HCT116 (cell line): ENCODE measurements around the gene RAB38. TPM values are rescaled to one million over a fixed set of nuclear protein-coding genes. Genes with fewer than 3 reads are reported as not detected.

Experiments used
- ATAC-seq: fragments of 200-7000 bp; cut with Tn5 transposase; 2 replicates; pipeline ENCODE4 v1.9.1; 2020; ENCODE audit warnings: mild to moderate bottlenecking, moderate library complexity
- BruUV-seq: library from RNA; stranded (reverse); fragments of 400-500 nt; replicated peaks from 2 replicates; lab custom pipeline; 2021; lab: Mats Ljungman, UMichigan
- CTCF ChIA-PET: fragments of 300-600 bp; sonication (Branson Sonifier 250); formaldehyde crosslinking; loops from one replicate; lab custom pipeline; 2021; ENCODE audit warnings: antibody characterized with exemption; lab: Charles Lee
- POLR2A ChIA-PET: fragments of 300-600, 350-600 bp; sonication (Branson Sonifier 250); formaldehyde crosslinking; loops from one replicate; lab custom pipeline; 2021; ENCODE audit warnings: antibody characterized with exemption; lab: Charles Lee
- RAD21 ChIA-PET, 2 experiments: fragments of 300-600 bp; sonication (Branson Sonifier 250); formaldehyde crosslinking; loops; one replicate each; lab custom pipeline; 2023; ENCODE audit warnings: low total read pairs in 2 of 2; ENCODE audit not compliant: uncharacterized antibody in 2 of 2, unreplicated experiment in 2 of 2, low non-redundant PET in 1 of 2; lab: Charles Lee
- DNase-seq: peaks from one replicate; pipeline ENCODE4 v3.0.0-alpha.2; 2010; ENCODE audit warnings: low read depth, low spot score
- H2AFZ ChIP-seq: fragments of 200-600 bp; shearing (Covaris generic), sonication (generic); 2 replicates; pipeline ENCODE4 v1.6.1; 2017; ENCODE audit warnings: low read depth, mixed run types, mixed read lengths, antibody characterized with exemption, low read length; ENCODE audit not compliant: poor library complexity, severe bottlenecking
- H3K27ac ChIP-seq: 2 replicates; pipeline ENCODE4 v1.5.1; 2012; ENCODE audit warnings: low read depth, low read length
- H3K27me3 ChIP-seq: fragments of 200-600 bp; sonication (generic); 2 replicates; pipeline ENCODE4 v1.6.1; 2016; ENCODE audit warnings: mixed run types, low read length, mixed read lengths; ENCODE audit not compliant: insufficient read depth
- H3K36me3 ChIP-seq, 2 experiments: fragments of 200-500 bp in 1 of 2; fragments of 200-600 bp in 1 of 2; sonication (Bioruptor generic) in 1 of 2; sonication (generic) in 1 of 2; 2 replicates each; pipeline versions ENCODE4 v1.5.1 to v1.6.1; 2014 to 2016; ENCODE audit warnings: low read length in 2 of 2, inconsistent platforms in 1 of 2, mixed read lengths in 1 of 2, mixed run types in 1 of 2; ENCODE audit not compliant: insufficient read depth in 2 of 2, control insufficient read depth in 1 of 2
- H3K4me1 ChIP-seq, 2 experiments: fragments of 200-600 bp in 1 of 2; sonication (generic) in 1 of 2; 2 replicates each; pipeline versions ENCODE4 v1.5.1 to v1.6.1; 2012 to 2017; ENCODE audit warnings: low read length in 2 of 2, inconsistent platforms in 1 of 2, mild to moderate bottlenecking in 1 of 2, mixed read lengths in 1 of 2, mixed run types in 1 of 2, moderate library complexity in 1 of 2; ENCODE audit not compliant: insufficient read depth in 2 of 2, control insufficient read depth in 1 of 2
- H3K4me2 ChIP-seq: fragments of 200-600 bp; sonication (generic); 2 replicates; pipeline ENCODE4 v1.6.1; 2017; ENCODE audit warnings: mixed run types, low read length, mixed read lengths
- H3K4me3 ChIP-seq, 2 experiments: fragments of 200-600 bp in 1 of 2; sonication (generic) in 1 of 2; replicated peaks in 1 of 2; 2 replicates each; pipeline ENCODE4 v1.5.1; 2011 to 2016; ENCODE audit warnings: low read length in 2 of 2, control low read depth in 1 of 2, low read depth in 1 of 2, mild to moderate bottlenecking in 1 of 2, mixed read lengths in 1 of 2, mixed run types in 1 of 2
- H3K79me2 ChIP-seq: fragments of 200-600 bp; sonication (generic); 2 replicates; pipeline ENCODE4 v1.6.1; 2017; ENCODE audit warnings: mild to moderate bottlenecking, mixed run types, low read length, moderate library complexity, mixed read lengths; ENCODE audit not compliant: insufficient read depth
- H3K9ac ChIP-seq: fragments of 200-600 bp; sonication (generic); 2 replicates; pipeline ENCODE4 v1.6.1; 2016; ENCODE audit warnings: low read length, mixed read lengths
- H3K9me2 ChIP-seq: fragments of 200-600 bp; sonication (generic), shearing (Covaris generic); 2 replicates; pipeline ENCODE4 v1.6.1; 2017; ENCODE audit warnings: mixed run types, mild to moderate bottlenecking, moderate library complexity; ENCODE audit not compliant: insufficient read depth
- H3K9me3 ChIP-seq, 2 experiments: fragments of 200-500 bp in 1 of 2; fragments of 200-600 bp in 1 of 2; sonication (Bioruptor generic) in 1 of 2; sonication (generic) in 1 of 2; 2 replicates each; pipeline ENCODE4 v1.6.1; 2014 to 2017; ENCODE audit warnings: low read length in 2 of 2, mixed read lengths in 2 of 2, inconsistent platforms in 1 of 2, low read depth in 1 of 2, mild to moderate bottlenecking in 1 of 2, mixed run types in 1 of 2, moderate library complexity in 1 of 2; ENCODE audit not compliant: control insufficient read depth in 1 of 2, insufficient read depth in 1 of 2
- H4K20me1 ChIP-seq: fragments of 200-600 bp; sonication (generic), shearing (Covaris generic); 2 replicates; pipeline ENCODE4 v1.6.1; 2017; ENCODE audit warnings: mixed run types, mild to moderate bottlenecking, moderate library complexity; ENCODE audit not compliant: insufficient read depth
- CBX3 ChIP-seq: IDR thresholded peaks from 2 replicates; pipeline ENCODE4 v1.6.1; 2012; ENCODE audit warnings: low read depth
- CEBPB ChIP-seq: IDR thresholded peaks from 2 replicates; pipeline ENCODE4 v1.6.1; 2012; ENCODE audit warnings: low read depth
- CTCF ChIP-seq, 3 experiments: fragments of 200-600 bp in 1 of 3; sonication (generic) in 1 of 3; IDR thresholded peaks in 2 of 3; conservative IDR thresholded peaks in 1 of 3; 2 replicates each; pipeline ENCODE4 v1.5.1; 2012 to 2017; ENCODE audit warnings: low read depth in 2 of 3, low read length in 2 of 3, antibody characterized with exemption in 1 of 3, borderline replicate concordance in 1 of 3, control low read depth in 1 of 3, mild to moderate bottlenecking in 1 of 3, mixed read lengths in 1 of 3, mixed run types in 1 of 3, moderate library complexity in 1 of 3; ENCODE audit not compliant: insufficient read depth in 1 of 3
- EGR1 ChIP-seq: IDR thresholded peaks from 2 replicates; pipeline ENCODE4 v1.6.1; 2012; ENCODE audit warnings: low read depth
- ELF1 ChIP-seq: IDR thresholded peaks from 2 replicates; pipeline ENCODE4 v1.6.1; 2012; ENCODE audit warnings: low read depth, borderline replicate concordance
- EZH2 ChIP-seq: fragments of 200-600 bp; sonication (generic); IDR thresholded peaks from 2 replicates; pipeline ENCODE4 v1.6.1; 2017; ENCODE audit warnings: antibody characterized with exemption, mixed run types
- EZH2phosphoT487 ChIP-seq: fragments of 200-600 bp; IDR thresholded peaks from 2 replicates; pipeline ENCODE4 v1.6.1; 2018; ENCODE audit warnings: antibody characterized with exemption, borderline replicate concordance
- JUND ChIP-seq: IDR thresholded peaks from 2 replicates; pipeline ENCODE4 v1.6.1; 2012
- MAX ChIP-seq: IDR thresholded peaks from 2 replicates; pipeline ENCODE4 v1.6.1; 2012
- POLR2A ChIP-seq: IDR thresholded peaks from 2 replicates; pipeline ENCODE4 v1.7.0; 2011; ENCODE audit warnings: borderline replicate concordance; ENCODE audit not compliant: insufficient read depth, insufficient read length; ENCODE audit errors: extremely low read depth
- RAD21 ChIP-seq: IDR thresholded peaks from 2 replicates; pipeline ENCODE4 v1.6.1; 2012; ENCODE audit warnings: low read depth, mild to moderate bottlenecking
- SIN3A ChIP-seq: IDR thresholded peaks from 2 replicates; pipeline ENCODE4 v1.6.1; 2012; ENCODE audit warnings: low read depth
- SRF ChIP-seq: IDR thresholded peaks from 2 replicates; pipeline ENCODE4 v1.6.1; 2012; ENCODE audit warnings: low read depth
- TCF7L2 ChIP-seq: IDR thresholded peaks from 2 replicates; pipeline ENCODE4 v1.7.0; 2011; ENCODE audit warnings: borderline replicate concordance, inconsistent platforms; ENCODE audit not compliant: insufficient read depth, insufficient read length; ENCODE audit errors: extremely low read depth
- YY1 ChIP-seq: IDR thresholded peaks from 2 replicates; pipeline ENCODE4 v1.6.1; 2011; ENCODE audit warnings: low read length, low read depth, moderate library complexity, mild to moderate bottlenecking; ENCODE audit not compliant: insufficient replicate concordance; ENCODE audit errors: extremely low read depth
- ZFX ChIP-seq: fragments of 450-650 bp; IDR thresholded peaks from 2 replicates; pipeline ENCODE4 v1.6.1; 2017
- ZNF274 ChIP-seq: fragments of 200-500 bp; sonication (Bioruptor generic); IDR thresholded peaks from 2 replicates; pipeline ENCODE4 v1.6.1; 2014; ENCODE audit warnings: mild to moderate bottlenecking, low read depth, low read length, inconsistent platforms
- intact Hi-C: fragments of 100-400 bp; cut with micrococcal nuclease; formaldehyde crosslinking; loops from 2 replicates; pipeline ENCODE4 v1.10.0; 2022
- total RNA-seq: library from RNA; stranded (reverse); gene quantifications from one replicate; pipeline ENCODE4 v1.2.1, GENCODE V29; 2021; ENCODE audit not compliant: unreplicated experiment
- TF ChIP-seq, protein P1 (sequence below): IDR thresholded peaks from 2 replicates; pipeline ENCODE4 v1.6.1; 2011; ENCODE audit warnings: mild to moderate bottlenecking, low read length, moderate library complexity; ENCODE audit not compliant: insufficient replicate concordance; ENCODE audit errors: extremely low read depth
- TF ChIP-seq, protein P2 (sequence below): IDR thresholded peaks from 2 replicates; pipeline ENCODE4 v1.6.1; 2012; ENCODE audit warnings: low read depth

The RAB38 gene
- total RNA-seq, 1 experiment from 2014 or later = 15.1 TPM

- Histone ChIP-seq H2AFZ (no peak overlapping the region), H3K9me3 (no peaks in the 10 kb centered on the region), H3K4me3 (no peak overlapping the region), H3K36me3 (no peaks in the 10 kb centered on the region), H3K9ac (no peak overlapping the region), H3K9me2 (no peaks in the 10 kb centered on the region; the same call in 1 of the 2 replicates), H4K20me1 (no peaks in the 10 kb centered on the region), H3K79me2 (no peaks in the 10 kb centered on the region), H3K4me2 (no peak overlapping the region), H3K27me3 (no peaks in the 10 kb centered on the region), H3K27ac (no peak overlapping the region), H3K4me1 (no peaks in the 10 kb centered on the region)
- no peak for ATAC-seq
- ChIA-PET CTCF (no interaction called here), POLR2A (no interaction called here), RAD21 (no interaction called here)
- TF ChIP-seq ELF1 (no peak), TCF7L2 (no peak), EGR1 (no peak), EZH2 (no peak), POLR2A (no peak), ZFX (no peak), EZH2phosphoT487 (no peak), ZNF274 (no peak), CTCF (IDR thresholded peaks at IDR 0.05 in 2 of 3, conservative IDR thresholded peaks at IDR 0.05 in 1 of 3; ENCODE audit: borderline replicate concordance in 1 of 3, insufficient read depth in 1 of 3, low read depth in 2 of 3, low read length in 2 of 3) (no peak), MAX (no peak), CEBPB (no peak), CBX3 (no peak), RAD21 (no peak), SRF (no peak), SIN3A (no peak), JUND (no peak), YY1 (no peak)
- TF ChIP-seq, protein P1, sequence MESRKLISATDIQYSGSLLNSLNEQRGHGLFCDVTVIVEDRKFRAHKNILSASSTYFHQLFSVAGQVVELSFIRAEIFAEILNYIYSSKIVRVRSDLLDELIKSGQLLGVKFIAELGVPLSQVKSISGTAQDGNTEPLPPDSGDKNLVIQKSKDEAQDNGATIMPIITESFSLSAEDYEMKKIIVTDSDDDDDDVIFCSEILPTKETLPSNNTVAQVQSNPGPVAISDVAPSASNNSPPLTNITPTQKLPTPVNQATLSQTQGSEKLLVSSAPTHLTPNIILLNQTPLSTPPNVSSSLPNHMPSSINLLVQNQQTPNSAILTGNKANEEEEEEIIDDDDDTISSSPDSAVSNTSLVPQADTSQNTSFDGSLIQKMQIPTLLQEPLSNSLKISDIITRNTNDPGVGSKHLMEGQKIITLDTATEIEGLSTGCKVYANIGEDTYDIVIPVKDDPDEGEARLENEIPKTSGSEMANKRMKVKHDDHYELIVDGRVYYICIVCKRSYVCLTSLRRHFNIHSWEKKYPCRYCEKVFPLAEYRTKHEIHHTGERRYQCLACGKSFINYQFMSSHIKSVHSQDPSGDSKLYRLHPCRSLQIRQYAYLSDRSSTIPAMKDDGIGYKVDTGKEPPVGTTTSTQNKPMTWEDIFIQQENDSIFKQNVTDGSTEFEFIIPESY = no peak
- TF ChIP-seq, protein P2, sequence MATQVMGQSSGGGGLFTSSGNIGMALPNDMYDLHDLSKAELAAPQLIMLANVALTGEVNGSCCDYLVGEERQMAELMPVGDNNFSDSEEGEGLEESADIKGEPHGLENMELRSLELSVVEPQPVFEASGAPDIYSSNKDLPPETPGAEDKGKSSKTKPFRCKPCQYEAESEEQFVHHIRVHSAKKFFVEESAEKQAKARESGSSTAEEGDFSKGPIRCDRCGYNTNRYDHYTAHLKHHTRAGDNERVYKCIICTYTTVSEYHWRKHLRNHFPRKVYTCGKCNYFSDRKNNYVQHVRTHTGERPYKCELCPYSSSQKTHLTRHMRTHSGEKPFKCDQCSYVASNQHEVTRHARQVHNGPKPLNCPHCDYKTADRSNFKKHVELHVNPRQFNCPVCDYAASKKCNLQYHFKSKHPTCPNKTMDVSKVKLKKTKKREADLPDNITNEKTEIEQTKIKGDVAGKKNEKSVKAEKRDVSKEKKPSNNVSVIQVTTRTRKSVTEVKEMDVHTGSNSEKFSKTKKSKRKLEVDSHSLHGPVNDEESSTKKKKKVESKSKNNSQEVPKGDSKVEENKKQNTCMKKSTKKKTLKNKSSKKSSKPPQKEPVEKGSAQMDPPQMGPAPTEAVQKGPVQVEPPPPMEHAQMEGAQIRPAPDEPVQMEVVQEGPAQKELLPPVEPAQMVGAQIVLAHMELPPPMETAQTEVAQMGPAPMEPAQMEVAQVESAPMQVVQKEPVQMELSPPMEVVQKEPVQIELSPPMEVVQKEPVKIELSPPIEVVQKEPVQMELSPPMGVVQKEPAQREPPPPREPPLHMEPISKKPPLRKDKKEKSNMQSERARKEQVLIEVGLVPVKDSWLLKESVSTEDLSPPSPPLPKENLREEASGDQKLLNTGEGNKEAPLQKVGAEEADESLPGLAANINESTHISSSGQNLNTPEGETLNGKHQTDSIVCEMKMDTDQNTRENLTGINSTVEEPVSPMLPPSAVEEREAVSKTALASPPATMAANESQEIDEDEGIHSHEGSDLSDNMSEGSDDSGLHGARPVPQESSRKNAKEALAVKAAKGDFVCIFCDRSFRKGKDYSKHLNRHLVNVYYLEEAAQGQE = no peak
- intact Hi-C loops = no loop called here
- DNase-seq = no peak
- BruUV-seq = no TSS peak
Observed at GRCh38 chr11:88167853-88168252, 7.4 kb downstream of the RAB38 start.
